ENCODE measurements around the gene INO80D. TPM values are rescaled to one million over a fixed set of nuclear protein-coding genes. Genes with fewer than 3 reads are reported as not detected.
A peak's percentile ranks its signal among the peaks of the same experiment; 100 is the strongest.

Gene INO80D, protein sequence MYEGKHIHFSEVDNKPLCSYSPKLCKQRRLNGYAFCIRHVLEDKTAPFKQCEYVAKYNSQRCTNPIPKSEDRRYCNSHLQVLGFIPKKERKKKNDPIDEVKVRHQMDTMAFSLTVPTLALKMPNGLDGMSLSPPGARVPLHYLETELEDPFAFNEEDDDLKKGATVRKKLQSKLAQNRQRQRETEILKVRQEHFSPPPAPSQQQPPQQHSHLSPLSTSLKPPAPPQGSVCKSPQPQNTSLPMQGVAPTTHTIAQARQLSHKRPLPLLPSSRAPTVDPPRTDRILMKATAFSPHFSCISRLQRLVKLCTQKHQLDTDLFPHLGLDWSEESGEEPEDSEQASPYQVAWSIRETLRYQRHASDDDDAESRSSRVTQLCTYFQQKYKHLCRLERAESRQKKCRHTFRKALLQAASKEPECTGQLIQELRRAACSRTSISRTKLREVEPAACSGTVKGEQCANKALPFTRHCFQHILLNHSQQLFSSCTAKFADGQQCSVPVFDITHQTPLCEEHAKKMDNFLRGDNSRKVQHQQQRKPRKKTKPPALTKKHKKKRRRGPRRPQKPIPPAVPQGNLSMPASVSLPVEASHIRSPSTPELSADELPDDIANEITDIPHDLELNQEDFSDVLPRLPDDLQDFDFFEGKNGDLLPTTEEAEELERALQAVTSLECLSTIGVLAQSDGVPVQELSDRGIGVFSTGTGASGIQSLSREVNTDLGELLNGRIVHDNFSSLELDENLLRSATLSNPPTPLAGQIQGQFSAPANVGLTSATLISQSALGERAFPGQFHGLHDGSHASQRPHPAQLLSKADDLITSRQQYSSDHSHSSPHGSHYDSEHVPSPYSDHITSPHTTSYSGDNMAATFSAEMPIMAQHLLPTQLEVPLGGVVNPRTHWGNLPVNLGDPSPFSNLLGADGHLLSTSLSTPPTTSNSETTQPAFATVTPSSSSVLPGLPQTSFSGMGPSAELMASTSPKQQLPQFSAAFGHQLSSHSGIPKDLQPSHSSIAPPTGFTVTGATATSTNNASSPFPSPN
- total RNA-seq (2021), result 45.7 and 46.0 TPM in 2 replicates
- long read RNA-seq, full-length matches to known transcripts, result 2 of 87 reads
- long read RNA-seq, partial matches to known transcripts, result 57 of 87 reads
- long read RNA-seq, other reads (novel, unspliced or antisense), result 28 of 87 reads

GRCh38 chr2:206085742-206086445 is at the start of gene INO80D:
Gene INO80D (minus strand): TSS chr2:206086174. CDS start chr2:206063016, 23,158 bp downstream.
- Histone ChIP-seq H4K5ac (ENCODE audit: insufficient read length, low read depth, low read length) (no peak within 1 kb of the TSS), H3K23me2 (ENCODE audit: insufficient read length, low read depth, low read length, poor library complexity, severe bottlenecking) (no peaks in the 10 kb centered on the region), H2BK20ac (ENCODE audit: low read depth, low read length, poor library complexity, severe bottlenecking) (no peak within 1 kb of the TSS), H2AK5ac (ENCODE audit: insufficient read length, low read length) (no peak within 1 kb of the TSS), H3T11ph (ENCODE audit: low read length) (no peak within 1 kb of the TSS), H3K4ac (ENCODE audit: low read depth, low read length) (no peak within 1 kb of the TSS), H3K18ac (ENCODE audit: insufficient read length, low read depth, low read length) (peak within 1 kb of the TSS; percentile 18), H2AFZ (ENCODE audit: low read length) (no peak within 1 kb of the TSS), H3K56ac (ENCODE audit: insufficient read length, low read depth, low read length) (no peak within 1 kb of the TSS), H3K4me1 (ENCODE audit: insufficient read depth, low read length) (peaks cover 3% of the 10 kb centered on the region; the same call in 1 of the 2 replicates), H2BK5ac (ENCODE audit: insufficient read length, low read length) (no peak within 1 kb of the TSS), H3K79me2 (ENCODE audit: insufficient read depth, low read length) (peaks cover 16% of the 10 kb centered on the region; the same call in 1 of the 2 replicates), H3K4me2 (ENCODE audit: insufficient read depth, insufficient read length, low read length) (peak within 1 kb of the TSS; percentile 91), H3K27ac (ENCODE audit: insufficient read length, low read depth, low read length) (peak within 1 kb of the TSS; percentile 98), H4K91ac (ENCODE audit: insufficient read length, low read depth, low read length) (no peak within 1 kb of the TSS), H2BK12ac (ENCODE audit: insufficient read length, low read depth, low read length) (no peak within 1 kb of the TSS), H3K27me3 (ENCODE audit: insufficient read depth, low read length) (no peaks in the 10 kb centered on the region), H2BK15ac (ENCODE audit: low read depth, low read length) (no peak within 1 kb of the TSS), H3K9me3 (ENCODE audit: control insufficient read depth, low read depth, low read length) (no peaks in the 10 kb centered on the region), H3K23ac (ENCODE audit: insufficient read length, low read depth, low read length) (no peak within 1 kb of the TSS), H3K14ac (ENCODE audit: insufficient read depth, low read length) (peak within 1 kb of the TSS; percentile 81), H3K79me1 (ENCODE audit: insufficient read depth, low read depth, low read length, poor library complexity, severe bottlenecking) (no peaks in the 10 kb centered on the region), H3K9ac (ENCODE audit: extremely low read depth, insufficient read length, low read length) (peak within 1 kb of the TSS; percentile 94), H2BK120ac (ENCODE audit: low read depth, low read length, poor library complexity, severe bottlenecking) (no peak within 1 kb of the TSS), H4K8ac (replicated peaks; ENCODE audit: insufficient read length, low read depth, low read length) (no peak within 1 kb of the TSS), H4K20me1 (ENCODE audit: control insufficient read depth, insufficient read depth, insufficient read length) (no peaks in the 10 kb centered on the region)
- peaks cover 12 to 35% (median 21%) of the 10 kb centered on the region in 3 experiments; a peak in 6 of 7 replicates for H3K36me3 Mint-ChIP-seq (ENCODE audit: insufficient read depth in 1 of 3, low read depth in 3 of 3)
- H3K27ac Mint-ChIP-seq, result peak within 1 kb of the TSS; percentile 99 to 100 (median 100)
- peak; percentile 61 for TF ChIP-seq CTCF (conservative IDR thresholded peaks at IDR 0.05)
- WGBS (ENCODE audit: extremely low coverage, insufficient read length, low lambda C conversion rate), result no CpG with 5 or more reads among the region's 39 CpGs
- peak; percentile 73 for DNase-seq
- H3K4me3 Mint-ChIP-seq, result peak within 1 kb of the TSS; percentile 96 to 99
- H3K27me3 Mint-ChIP-seq (ENCODE audit: low read depth), result no peaks in the 10 kb centered on the region
- H3K4me1 Mint-ChIP-seq, result peaks cover 20 to 34% of the 10 kb centered on the region in 2 experiments
- no peaks in the 10 kb centered on the region for H3K9me3 Mint-ChIP-seq

All from H9 (cell line).